ENCODE data around the gene ALDH18A1. TPM values are rescaled to one million over a fixed set of nuclear protein-coding genes. Genes with fewer than 3 reads are reported as not detected.

Gene ALDH18A1
- total and polyA plus RNA-seq, 4 donors, result 10.0 to 35.0 (median 25.2) TPM

DNA sequence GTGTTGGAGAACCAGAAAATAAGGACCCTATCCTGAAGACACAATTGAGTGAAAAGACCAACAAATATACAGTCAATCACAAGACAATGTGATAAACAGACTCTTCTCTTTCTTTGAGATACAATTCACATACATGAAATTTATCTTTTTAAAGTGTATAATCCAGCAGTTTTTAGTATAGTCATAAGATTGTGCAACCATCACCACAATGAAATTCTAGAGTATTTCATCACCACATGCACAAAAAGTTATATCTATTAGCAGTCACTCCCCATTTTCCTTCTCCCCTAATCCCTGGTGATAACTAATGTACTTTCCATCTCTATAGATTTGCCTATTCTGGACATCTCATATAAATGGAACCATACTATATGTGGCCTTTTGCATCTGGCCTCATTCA is 87.1 kb downstream of the ALDH18A1 start (continued):
- TF ChIP-seq EGR1 (IDR thresholded peaks at IDR 0.05; ENCODE audit: low read depth in 2 of 2) (no peak), YY1 (IDR thresholded peaks at IDR 0.05) (no peak), HNF4A (conservative IDR thresholded peaks at IDR 0.05) (no peak), SP1 (IDR thresholded peaks at IDR 0.05) (no peak), TAF1 (conservative IDR thresholded peaks at IDR 0.05) (no peak), FOXA2 (IDR thresholded peaks at IDR 0.05) (no peak), RXRA (IDR thresholded peaks at IDR 0.05) (no peak)
- TF ChIP-seq, protein P1, sequence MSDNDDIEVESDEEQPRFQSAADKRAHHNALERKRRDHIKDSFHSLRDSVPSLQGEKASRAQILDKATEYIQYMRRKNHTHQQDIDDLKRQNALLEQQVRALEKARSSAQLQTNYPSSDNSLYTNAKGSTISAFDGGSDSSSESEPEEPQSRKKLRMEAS (IDR thresholded peaks at IDR 0.05), result no peak
- TF ChIP-seq, protein P2, sequence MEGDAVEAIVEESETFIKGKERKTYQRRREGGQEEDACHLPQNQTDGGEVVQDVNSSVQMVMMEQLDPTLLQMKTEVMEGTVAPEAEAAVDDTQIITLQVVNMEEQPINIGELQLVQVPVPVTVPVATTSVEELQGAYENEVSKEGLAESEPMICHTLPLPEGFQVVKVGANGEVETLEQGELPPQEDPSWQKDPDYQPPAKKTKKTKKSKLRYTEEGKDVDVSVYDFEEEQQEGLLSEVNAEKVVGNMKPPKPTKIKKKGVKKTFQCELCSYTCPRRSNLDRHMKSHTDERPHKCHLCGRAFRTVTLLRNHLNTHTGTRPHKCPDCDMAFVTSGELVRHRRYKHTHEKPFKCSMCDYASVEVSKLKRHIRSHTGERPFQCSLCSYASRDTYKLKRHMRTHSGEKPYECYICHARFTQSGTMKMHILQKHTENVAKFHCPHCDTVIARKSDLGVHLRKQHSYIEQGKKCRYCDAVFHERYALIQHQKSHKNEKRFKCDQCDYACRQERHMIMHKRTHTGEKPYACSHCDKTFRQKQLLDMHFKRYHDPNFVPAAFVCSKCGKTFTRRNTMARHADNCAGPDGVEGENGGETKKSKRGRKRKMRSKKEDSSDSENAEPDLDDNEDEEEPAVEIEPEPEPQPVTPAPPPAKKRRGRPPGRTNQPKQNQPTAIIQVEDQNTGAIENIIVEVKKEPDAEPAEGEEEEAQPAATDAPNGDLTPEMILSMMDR (IDR thresholded peaks at IDR 0.05; ENCODE audit: low read depth, low read length, missing input control), result no peak

DNA sequence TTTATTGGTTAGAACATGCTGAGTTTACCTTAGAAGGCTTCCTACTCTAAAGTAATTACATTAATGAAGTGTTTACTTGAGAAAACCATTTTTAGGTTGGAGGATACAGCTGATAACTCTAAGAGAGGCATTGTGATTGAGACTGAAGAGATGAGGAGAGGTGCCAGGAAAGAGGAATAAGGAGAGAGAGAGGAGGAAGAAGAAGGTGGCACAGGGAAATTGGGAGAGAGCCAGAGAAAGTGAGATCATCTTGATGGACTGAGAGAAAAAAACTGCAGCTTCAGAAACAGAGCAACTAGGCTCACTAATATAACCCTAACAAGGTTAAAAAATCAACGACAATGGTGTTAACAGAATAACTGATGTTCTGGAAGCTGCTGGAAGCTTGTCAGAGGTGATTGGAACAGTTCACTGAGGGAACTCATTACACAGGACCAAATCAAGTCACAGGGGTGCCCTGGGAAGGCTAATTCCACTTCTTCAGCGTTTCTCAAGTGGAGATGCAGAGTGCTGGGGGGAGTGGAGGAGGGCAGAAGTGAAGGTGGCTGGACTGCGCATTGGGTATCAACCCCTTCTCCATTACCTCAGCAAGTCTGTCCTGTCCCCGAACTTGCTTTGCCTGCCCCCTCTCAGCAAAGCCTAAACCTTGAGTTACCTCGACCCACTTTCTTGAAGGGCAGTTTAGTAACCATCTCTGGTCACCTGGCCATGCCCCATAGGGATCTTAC is 88.4 kb downstream of the ALDH18A1 start:
- TF ChIP-seq TAF1 (conservative IDR thresholded peaks at IDR 0.05), result no peak
- no peak for TF ChIP-seq RXRA (IDR thresholded peaks at IDR 0.05)
- no peak for TF ChIP-seq HNF4A (conservative IDR thresholded peaks at IDR 0.05)
- TF ChIP-seq, protein P3, sequence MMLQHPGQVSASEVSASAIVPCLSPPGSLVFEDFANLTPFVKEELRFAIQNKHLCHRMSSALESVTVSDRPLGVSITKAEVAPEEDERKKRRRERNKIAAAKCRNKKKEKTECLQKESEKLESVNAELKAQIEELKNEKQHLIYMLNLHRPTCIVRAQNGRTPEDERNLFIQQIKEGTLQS (IDR thresholded peaks at IDR 0.05), result no peak
- TF ChIP-seq, protein P2 (IDR thresholded peaks at IDR 0.05; ENCODE audit: low read depth, low read length, missing input control), result no peak
- TF ChIP-seq, protein P4, sequence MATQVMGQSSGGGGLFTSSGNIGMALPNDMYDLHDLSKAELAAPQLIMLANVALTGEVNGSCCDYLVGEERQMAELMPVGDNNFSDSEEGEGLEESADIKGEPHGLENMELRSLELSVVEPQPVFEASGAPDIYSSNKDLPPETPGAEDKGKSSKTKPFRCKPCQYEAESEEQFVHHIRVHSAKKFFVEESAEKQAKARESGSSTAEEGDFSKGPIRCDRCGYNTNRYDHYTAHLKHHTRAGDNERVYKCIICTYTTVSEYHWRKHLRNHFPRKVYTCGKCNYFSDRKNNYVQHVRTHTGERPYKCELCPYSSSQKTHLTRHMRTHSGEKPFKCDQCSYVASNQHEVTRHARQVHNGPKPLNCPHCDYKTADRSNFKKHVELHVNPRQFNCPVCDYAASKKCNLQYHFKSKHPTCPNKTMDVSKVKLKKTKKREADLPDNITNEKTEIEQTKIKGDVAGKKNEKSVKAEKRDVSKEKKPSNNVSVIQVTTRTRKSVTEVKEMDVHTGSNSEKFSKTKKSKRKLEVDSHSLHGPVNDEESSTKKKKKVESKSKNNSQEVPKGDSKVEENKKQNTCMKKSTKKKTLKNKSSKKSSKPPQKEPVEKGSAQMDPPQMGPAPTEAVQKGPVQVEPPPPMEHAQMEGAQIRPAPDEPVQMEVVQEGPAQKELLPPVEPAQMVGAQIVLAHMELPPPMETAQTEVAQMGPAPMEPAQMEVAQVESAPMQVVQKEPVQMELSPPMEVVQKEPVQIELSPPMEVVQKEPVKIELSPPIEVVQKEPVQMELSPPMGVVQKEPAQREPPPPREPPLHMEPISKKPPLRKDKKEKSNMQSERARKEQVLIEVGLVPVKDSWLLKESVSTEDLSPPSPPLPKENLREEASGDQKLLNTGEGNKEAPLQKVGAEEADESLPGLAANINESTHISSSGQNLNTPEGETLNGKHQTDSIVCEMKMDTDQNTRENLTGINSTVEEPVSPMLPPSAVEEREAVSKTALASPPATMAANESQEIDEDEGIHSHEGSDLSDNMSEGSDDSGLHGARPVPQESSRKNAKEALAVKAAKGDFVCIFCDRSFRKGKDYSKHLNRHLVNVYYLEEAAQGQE (IDR thresholded peaks at IDR 0.05), result no peak
- no peak for TF ChIP-seq YY1 (IDR thresholded peaks at IDR 0.05)
- TF ChIP-seq SP1 (IDR thresholded peaks at IDR 0.05), result no peak
- TF ChIP-seq RAD21 (IDR thresholded peaks at IDR 0.05), result no peak
- TF ChIP-seq FOXA1 (IDR thresholded peaks at IDR 0.05), result no peak
- no peak for TF ChIP-seq NR2F2 (IDR thresholded peaks at IDR 0.05)
- TF ChIP-seq, protein P1 (IDR thresholded peaks at IDR 0.05), result no peak
- TF ChIP-seq FOXA2 (IDR thresholded peaks at IDR 0.05), result no peak
- no peak for TF ChIP-seq HNF4G (IDR thresholded peaks at IDR 0.05)
- TF ChIP-seq, protein P5, sequence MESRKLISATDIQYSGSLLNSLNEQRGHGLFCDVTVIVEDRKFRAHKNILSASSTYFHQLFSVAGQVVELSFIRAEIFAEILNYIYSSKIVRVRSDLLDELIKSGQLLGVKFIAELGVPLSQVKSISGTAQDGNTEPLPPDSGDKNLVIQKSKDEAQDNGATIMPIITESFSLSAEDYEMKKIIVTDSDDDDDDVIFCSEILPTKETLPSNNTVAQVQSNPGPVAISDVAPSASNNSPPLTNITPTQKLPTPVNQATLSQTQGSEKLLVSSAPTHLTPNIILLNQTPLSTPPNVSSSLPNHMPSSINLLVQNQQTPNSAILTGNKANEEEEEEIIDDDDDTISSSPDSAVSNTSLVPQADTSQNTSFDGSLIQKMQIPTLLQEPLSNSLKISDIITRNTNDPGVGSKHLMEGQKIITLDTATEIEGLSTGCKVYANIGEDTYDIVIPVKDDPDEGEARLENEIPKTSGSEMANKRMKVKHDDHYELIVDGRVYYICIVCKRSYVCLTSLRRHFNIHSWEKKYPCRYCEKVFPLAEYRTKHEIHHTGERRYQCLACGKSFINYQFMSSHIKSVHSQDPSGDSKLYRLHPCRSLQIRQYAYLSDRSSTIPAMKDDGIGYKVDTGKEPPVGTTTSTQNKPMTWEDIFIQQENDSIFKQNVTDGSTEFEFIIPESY (IDR thresholded peaks at IDR 0.05), result no peak
- H3K9ac ChIP-seq (ENCODE audit: low read depth in 1 of 2, low read length in 2 of 2), result no peak overlapping the region
- H3K27ac ChIP-seq (ENCODE audit: low read depth in 1 of 2, low read length in 2 of 2), result no peak overlapping the region
- H3K27me3 ChIP-seq (ENCODE audit: control insufficient read depth in 4 of 4, insufficient read depth in 4 of 4, low read length in 3 of 4), result no peaks in the 10 kb centered on the region
- no peaks in the 10 kb centered on the region for H3K4me1 ChIP-seq (ENCODE audit: control insufficient read depth in 4 of 4, insufficient read depth in 4 of 4, low read length in 3 of 4)
- no peaks in the 10 kb centered on the region for H3K36me3 ChIP-seq (ENCODE audit: control insufficient read depth in 4 of 4, insufficient read depth in 3 of 4, low read depth in 1 of 4, low read length in 3 of 4)
- no peak overlapping the region for H3K4me3 ChIP-seq (ENCODE audit: low read depth in 1 of 3, low read length in 3 of 3)
- DNase-seq (ENCODE audit: low spot score), result no peak
- H3K9me3 ChIP-seq (ENCODE audit: control insufficient read depth in 4 of 4, low read length in 3 of 4), result no peaks in the 10 kb centered on the region
- 90% methylated on average over 5 of the region's 5 CpGs for WGBS

Measured in liver (tissue), 9 donors.